GM21390 (cell line): ENCODE data around the gene A2M.
A peak's percentile ranks its signal among the peaks of the same experiment; 100 is the strongest.

ENCODE experiments used
- ATAC-seq: cut with Tn5 transposase; IDR thresholded peaks from one replicate; pipeline ENCODE4 v1.9.1; 2021; ENCODE audit not compliant: unreplicated experiment

A2M gene

DNA sequence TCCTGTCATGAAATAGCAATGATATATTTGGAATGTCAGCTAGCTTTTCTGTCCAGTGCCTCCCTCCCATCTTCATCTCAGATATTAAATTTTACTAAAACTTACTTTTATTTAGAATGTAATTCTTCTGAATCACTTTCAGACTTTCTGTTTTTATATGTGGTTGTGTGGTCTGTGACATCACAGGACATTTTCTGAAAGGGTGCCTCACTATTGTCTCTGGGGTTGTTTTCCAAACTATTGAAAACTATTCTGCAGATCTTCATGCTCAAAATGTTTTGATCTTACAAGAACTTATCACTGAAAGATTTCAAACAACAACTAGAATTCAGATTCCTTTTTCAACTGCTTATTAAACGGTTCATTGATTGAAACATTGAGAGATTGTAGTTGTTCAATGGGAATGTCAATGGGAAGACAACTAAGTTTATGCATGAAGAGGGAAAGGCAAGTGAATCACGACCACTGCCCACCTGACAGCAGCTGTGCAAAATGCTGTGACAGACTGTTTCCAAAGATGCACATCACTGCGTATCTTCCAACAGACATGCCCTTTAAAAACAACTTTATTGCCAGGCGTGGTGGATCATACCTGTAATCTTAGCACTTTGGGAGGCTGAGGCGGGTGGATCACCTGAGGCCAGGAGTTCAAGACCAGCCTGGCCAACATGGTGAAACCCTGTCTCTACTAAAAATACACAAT lies 75.1 kb downstream of the A2M start:
- no peak for ATAC-seq

- peak; percentile 53 for ATAC-seq
Observed at GRCh38 chr12:9039397-9039977, 76.2 kb downstream of the A2M start.

DNA sequence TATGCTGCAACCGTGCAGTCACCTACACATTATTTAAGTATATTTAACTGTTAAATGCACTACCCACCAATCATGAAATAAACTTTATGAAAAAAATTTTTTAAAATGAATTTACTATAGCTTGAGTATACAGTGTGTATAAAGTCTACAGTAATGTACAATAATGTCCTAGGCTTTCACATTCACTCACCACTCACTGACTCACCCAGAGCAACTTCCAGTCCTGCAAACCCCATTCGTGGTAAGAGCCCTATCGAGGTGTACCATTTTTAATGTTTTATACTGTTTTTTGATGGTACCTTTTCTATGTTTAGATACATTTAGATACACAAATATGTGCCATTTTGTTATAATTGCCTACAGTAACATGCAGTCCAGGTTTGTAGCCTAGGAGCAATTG lies 78.3 kb downstream of the A2M start:
- ATAC-seq: no peak

GRCh38 chr12:9036227-9036626 lies 79.5 kb downstream of the A2M start:
- ATAC-seq: no peak

DNA sequence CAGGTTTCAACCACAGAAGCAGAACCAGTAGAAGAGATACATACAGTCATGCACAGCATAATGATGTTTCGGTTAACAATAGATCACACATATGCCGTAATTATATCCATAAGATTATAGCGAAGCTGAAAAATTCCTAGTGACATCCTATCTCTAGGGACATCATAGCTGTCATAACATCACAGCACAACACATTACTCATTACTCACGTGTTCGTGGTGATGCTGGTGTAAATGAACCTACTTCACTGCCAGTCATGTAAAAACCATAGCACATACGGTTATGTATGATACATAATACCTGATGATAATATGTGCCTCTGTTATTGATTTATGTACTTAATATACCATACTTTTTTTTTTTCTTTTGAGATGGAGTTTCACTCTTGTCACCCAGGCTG lies 81.6 kb downstream of the A2M start:
- no peak for ATAC-seq

DNA sequence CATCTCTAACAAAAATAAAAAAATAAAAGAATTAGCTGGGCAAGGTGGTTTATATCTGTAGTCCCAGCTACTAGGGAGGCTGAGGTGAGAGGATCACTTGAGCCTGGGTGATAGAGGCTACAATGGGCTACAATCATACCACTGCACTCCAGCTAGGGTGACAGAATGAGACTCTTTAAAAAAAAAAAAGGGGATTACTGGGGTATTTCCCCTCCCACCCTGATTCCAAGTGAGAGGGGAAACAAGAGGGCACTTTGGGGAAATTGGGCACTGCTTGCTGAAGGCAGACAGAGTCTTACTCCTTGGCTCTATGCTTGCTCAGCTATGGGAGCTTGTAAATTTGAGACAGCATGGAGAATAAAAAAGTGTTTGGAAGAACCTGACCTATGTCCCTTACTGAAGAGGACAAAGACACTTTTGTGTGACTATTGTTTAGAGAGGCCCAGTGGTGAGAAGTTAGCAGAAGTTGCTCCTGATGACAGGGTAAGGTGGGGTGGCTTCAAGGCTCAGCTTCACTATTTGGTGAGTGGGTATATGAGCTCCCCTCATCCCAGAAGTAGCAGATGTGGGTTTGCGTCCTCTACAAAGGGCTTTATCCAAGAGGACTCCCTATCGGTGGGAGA lies 82.3 kb downstream of the A2M start:
- ATAC-seq: no peak

- no peak for ATAC-seq
Observed at GRCh38 chr12:9032202-9032964, 83.3 kb downstream of the A2M start.

GRCh38 chr12:9030776-9031175 lies 84.9 kb downstream of the A2M start:
- no peak for ATAC-seq

DNA sequence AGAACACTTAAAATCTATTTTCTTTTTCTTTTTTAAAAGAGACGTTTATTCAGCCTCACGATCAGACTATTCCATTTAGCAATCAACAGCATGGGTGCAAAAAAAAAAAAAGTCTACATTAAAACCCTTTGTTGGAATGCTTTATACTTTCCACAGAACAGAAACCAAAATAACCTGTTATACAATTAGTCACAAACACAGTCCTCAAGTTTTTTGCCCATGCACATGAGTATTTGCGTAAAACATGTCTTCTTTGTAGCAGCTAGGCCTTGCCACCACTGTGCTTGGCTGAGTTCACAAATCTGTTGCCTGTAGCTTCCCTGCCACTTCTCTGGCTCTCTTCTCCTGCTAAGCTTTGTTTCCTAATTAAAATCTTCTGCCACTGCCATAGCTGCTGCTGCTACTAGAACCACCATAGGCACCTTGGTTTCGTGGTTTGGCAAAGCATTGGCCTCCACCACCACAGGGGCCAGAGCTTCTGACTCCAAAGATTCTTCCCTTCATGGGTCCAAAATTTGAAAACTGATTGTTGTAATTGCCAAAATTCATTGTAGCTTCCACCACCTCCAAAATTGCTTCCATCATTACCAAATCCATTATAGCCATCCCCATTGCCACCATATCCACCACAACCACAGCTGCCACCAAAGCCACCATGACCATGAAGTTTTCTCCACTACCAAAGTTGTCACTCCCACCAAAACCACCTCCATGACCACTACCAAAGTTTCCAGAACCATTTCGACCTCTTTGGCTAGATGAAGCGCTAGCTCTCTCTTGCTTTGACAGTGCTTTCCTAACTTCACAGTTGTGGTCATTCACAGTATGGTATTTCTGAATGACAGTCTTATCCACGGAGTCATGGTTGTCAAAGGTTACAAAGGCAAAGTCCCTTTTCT lies 88.3 kb downstream of the A2M start:
- ATAC-seq: no peak

- ATAC-seq: no peak
Observed at GRCh38 chr12:9024512-9024911, 91.2 kb downstream of the A2M start.

DNA sequence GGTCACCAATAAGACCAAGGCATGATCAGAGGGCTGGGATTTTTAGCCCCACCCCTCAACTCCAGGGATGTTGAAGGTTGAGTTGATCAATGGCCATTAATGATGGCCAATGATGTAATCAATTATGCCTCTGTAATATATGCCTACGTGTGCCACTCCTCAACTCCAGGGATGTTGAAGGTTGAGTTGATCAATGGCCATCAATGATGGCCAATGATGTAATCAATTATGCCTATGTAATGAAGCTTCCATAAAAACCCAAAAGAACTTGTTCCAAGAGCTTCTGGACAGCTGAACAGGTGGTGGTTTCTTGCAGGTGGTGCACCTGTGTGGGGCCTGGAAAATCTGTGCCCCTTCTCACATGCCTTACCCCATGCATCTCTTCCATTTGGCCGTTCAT lies 93.1 kb downstream of the A2M start:
- ATAC-seq: no peak
